HL-60 (cell line): Measurements from ENCODE around the gene PPM1J.

ENCODE experiments used
- SPI1 ChIP-seq: IDR thresholded peaks from 2 replicates; pipeline ENCODE4 v1.6.1; 2012; ENCODE audit warnings: low read depth, mild to moderate bottlenecking, borderline replicate concordance
- TF ChIP-seq, protein P1 (sequence below): IDR thresholded peaks from one replicate; pipeline ENCODE4 v1.5.1; 2011; ENCODE audit warnings: low read length, control low read depth, inconsistent platforms; ENCODE audit not compliant: insufficient read depth

DNA sequence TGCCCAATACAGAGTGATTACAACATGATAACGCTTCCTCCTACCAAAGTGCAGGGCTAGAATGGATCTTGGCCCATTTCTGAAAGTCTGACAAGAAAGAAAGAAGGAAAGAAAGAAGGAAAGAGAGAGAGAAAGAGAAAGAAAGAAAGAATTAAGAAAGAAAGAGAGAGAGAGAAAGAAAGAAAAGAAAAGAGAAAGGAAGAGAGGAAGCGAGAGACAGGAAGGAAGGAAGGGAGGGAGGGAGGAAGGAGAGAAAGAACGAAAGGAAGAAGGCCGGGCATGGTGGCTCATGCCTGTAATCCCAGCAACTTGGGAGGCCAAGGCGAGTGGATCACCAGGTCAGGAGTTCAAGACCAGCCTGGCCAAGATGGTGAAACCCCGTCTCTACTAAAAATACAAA is 44.1 kb upstream of the PPM1J start:
- TF ChIP-seq, protein P1, sequence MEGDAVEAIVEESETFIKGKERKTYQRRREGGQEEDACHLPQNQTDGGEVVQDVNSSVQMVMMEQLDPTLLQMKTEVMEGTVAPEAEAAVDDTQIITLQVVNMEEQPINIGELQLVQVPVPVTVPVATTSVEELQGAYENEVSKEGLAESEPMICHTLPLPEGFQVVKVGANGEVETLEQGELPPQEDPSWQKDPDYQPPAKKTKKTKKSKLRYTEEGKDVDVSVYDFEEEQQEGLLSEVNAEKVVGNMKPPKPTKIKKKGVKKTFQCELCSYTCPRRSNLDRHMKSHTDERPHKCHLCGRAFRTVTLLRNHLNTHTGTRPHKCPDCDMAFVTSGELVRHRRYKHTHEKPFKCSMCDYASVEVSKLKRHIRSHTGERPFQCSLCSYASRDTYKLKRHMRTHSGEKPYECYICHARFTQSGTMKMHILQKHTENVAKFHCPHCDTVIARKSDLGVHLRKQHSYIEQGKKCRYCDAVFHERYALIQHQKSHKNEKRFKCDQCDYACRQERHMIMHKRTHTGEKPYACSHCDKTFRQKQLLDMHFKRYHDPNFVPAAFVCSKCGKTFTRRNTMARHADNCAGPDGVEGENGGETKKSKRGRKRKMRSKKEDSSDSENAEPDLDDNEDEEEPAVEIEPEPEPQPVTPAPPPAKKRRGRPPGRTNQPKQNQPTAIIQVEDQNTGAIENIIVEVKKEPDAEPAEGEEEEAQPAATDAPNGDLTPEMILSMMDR = no peak
- TF ChIP-seq SPI1 = no peak
